NB4 (cell line): ENCODE data around the gene NRSN1.

Source experiments
- CTCF ChIP-seq: IDR thresholded peaks from one replicate; pipeline ENCODE4 v1.5.1; 2012; ENCODE audit warnings: low read depth, low read length
- MAX ChIP-seq: IDR thresholded peaks from 2 replicates; pipeline ENCODE4 v1.6.1; 2011; ENCODE audit warnings: low read depth, low read length
- MYC ChIP-seq: IDR thresholded peaks from 2 replicates; pipeline ENCODE4 v1.6.1; 2011; ENCODE audit warnings: low read depth, low read length
- POLR2A ChIP-seq: IDR thresholded peaks from 2 replicates; pipeline ENCODE4 v1.6.1; 2011; ENCODE audit warnings: mild to moderate bottlenecking; ENCODE audit not compliant: insufficient read length; ENCODE audit errors: extremely low read depth

- no peak for TF ChIP-seq POLR2A
- TF ChIP-seq CTCF = no peak
- no peak for TF ChIP-seq MYC
- no peak for TF ChIP-seq MAX
Measured at GRCh38 chr6:24187965-24188577, 62.1 kb downstream of the NRSN1 start.
